ENCODE measurements around the gene ZNF827. TPM values are rescaled to one million over a fixed set of nuclear protein-coding genes. Genes with fewer than 3 reads are reported as not detected.
A peak's percentile ranks its signal among the peaks of the same experiment; 100 is the strongest.

The ZNF827 gene
- total RNA-seq, 1 experiment from 2014 or later: 22.4 TPM

- peaks cover 32% of the 10 kb centered on the region for H3F3A ChIP-seq (ENCODE audit: insufficient read depth, low read depth)
- DNase-seq: peak; percentile 75 to 96
- intact Hi-C loops (cut with micrococcal nuclease; ENCODE audit: unreplicated experiment): loop anchor here (5.0 to 10.0 kb wide), 3 partner anchors 444 to 1884 kb away; partner anchors contain the start of genes LSM6 and TMEM184C
- H3K9me3 ChIP-seq (ENCODE audit: insufficient read depth, low read depth): no peaks in the 10 kb centered on the region
- H2AFZ ChIP-seq: no peak overlapping the region; the same call in none of the 2 replicates
- peak overlapping the region; percentile 65 for H3K4me3 ChIP-seq
- ChIA-PET POLR2A (ENCODE audit: unreplicated experiment) (interaction anchor here (0.5 to 0.8 kb wide), 8 partner anchors 36 to 438 kb away, joined by 3 to 17 read pairs (median 4); partner anchors contain the start of gene C4orf51), CTCF (no interaction called here)
- peaks cover 41% of the 10 kb centered on the region for H3K4me1 ChIP-seq (replicated peaks; ENCODE audit: insufficient read depth)
- H3K9me2 ChIP-seq (ENCODE audit: insufficient read depth): no peaks in the 10 kb centered on the region
- no peaks in the 10 kb centered on the region for H4K20me1 ChIP-seq (ENCODE audit: insufficient read depth)
- H3K27ac ChIP-seq: peak overlapping the region; percentile 100
- H3K27me3 ChIP-seq (ENCODE audit: insufficient read depth, low read depth): no peaks in the 10 kb centered on the region
- no peaks in the 10 kb centered on the region for H3K36me3 ChIP-seq (ENCODE audit: low read depth)
- no peaks in the 10 kb centered on the region for H3K79me2 ChIP-seq (ENCODE audit: low read depth)
- no peak for TF ChIP-seq EZH2 (IDR thresholded peaks at IDR 0.05; ENCODE audit: low read depth)
- no peak for TF ChIP-seq CTCF (conservative IDR thresholded peaks at IDR 0.05)
- H3K4me2 ChIP-seq: peak overlapping the region; percentile 90
- TSS peak; percentile 29 for BruUV-seq (replicated peaks)
Measured at GRCh38 chr4:145732895-145733880, 205.4 kb downstream of the ZNF827 start.

GRCh38 chr4:145732001-145732815 is 206.4 kb downstream of the ZNF827 start:
- Histone ChIP-seq H2AFZ (peak overlapping the region; percentile 28; the same call in 1 of the 2 replicates), H4K20me1 (ENCODE audit: insufficient read depth) (no peaks in the 10 kb centered on the region), H3K9me3 (ENCODE audit: insufficient read depth, low read depth) (no peaks in the 10 kb centered on the region), H3K4me3 (peak overlapping the region; percentile 54; the same call in 1 of the 2 replicates), H3K4me1 (replicated peaks; ENCODE audit: insufficient read depth) (peaks cover 41% of the 10 kb centered on the region), H3K27ac (peak overlapping the region; percentile 100), H3K4me2 (peak overlapping the region; percentile 79), H3K36me3 (ENCODE audit: low read depth) (no peaks in the 10 kb centered on the region), H3K27me3 (ENCODE audit: insufficient read depth, low read depth) (no peaks in the 10 kb centered on the region), H3K79me2 (ENCODE audit: low read depth) (no peaks in the 10 kb centered on the region), H3K9me2 (ENCODE audit: insufficient read depth) (no peaks in the 10 kb centered on the region), H3F3A (ENCODE audit: insufficient read depth, low read depth) (peaks cover 32% of the 10 kb centered on the region)
- ChIA-PET POLR2A (ENCODE audit: unreplicated experiment) (interaction anchor here (0.6 to 0.8 kb wide), 6 partner anchors 37 to 248 kb away, joined by 3 to 17 read pairs (median 5); partner anchors contain the start of gene C4orf51), CTCF (no interaction called here)
- no peak for DNase-seq
- intact Hi-C loops (cut with micrococcal nuclease; ENCODE audit: unreplicated experiment): loop anchor here (5.0 to 10.0 kb wide), 3 partner anchors 445 to 1885 kb away; partner anchors contain the start of genes LSM6 and TMEM184C
- TF ChIP-seq EZH2 (IDR thresholded peaks at IDR 0.05; ENCODE audit: low read depth) (no peak), CTCF (conservative IDR thresholded peaks at IDR 0.05) (no peak)
- BruUV-seq (replicated peaks): TSS peak; percentile 41

GRCh38 chr4:145731028-145731427 is 207.6 kb downstream of the ZNF827 start:
- TF ChIP-seq CTCF (conservative IDR thresholded peaks at IDR 0.05) (no peak), EZH2 (IDR thresholded peaks at IDR 0.05; ENCODE audit: low read depth) (no peak)
- Histone ChIP-seq H3K27me3 (ENCODE audit: insufficient read depth, low read depth) (no peaks in the 10 kb centered on the region), H2AFZ (no peak overlapping the region), H3K9me3 (ENCODE audit: insufficient read depth, low read depth) (no peaks in the 10 kb centered on the region), H3K36me3 (ENCODE audit: low read depth) (no peaks in the 10 kb centered on the region), H4K20me1 (ENCODE audit: insufficient read depth) (no peaks in the 10 kb centered on the region), H3K79me2 (ENCODE audit: low read depth) (no peaks in the 10 kb centered on the region), H3K9me2 (ENCODE audit: insufficient read depth) (no peaks in the 10 kb centered on the region), H3K4me3 (no peak overlapping the region), H3K27ac (no peak overlapping the region), H3F3A (ENCODE audit: insufficient read depth, low read depth) (peaks cover 28% of the 10 kb centered on the region), H3K4me2 (no peak overlapping the region), H3K4me1 (replicated peaks; ENCODE audit: insufficient read depth) (peaks cover 30% of the 10 kb centered on the region)
- BruUV-seq (replicated peaks): no TSS peak
- no peak for DNase-seq
- ChIA-PET POLR2A (ENCODE audit: unreplicated experiment) (no interaction called here), CTCF (no interaction called here)
- intact Hi-C loops (cut with micrococcal nuclease; ENCODE audit: unreplicated experiment): loop anchor here (5.0 to 10.0 kb wide), 3 partner anchors 446 to 1886 kb away; partner anchors contain the start of genes LSM6 and TMEM184C
